HG03558 (cell line): ENCODE measurements around the gene PARP12.

Experiments used
- ATAC-seq: cut with Tn5 transposase; IDR thresholded peaks from one replicate; pipeline ENCODE4 v1.9.1; 2021; ENCODE audit warnings: moderate number of reproducible peaks; ENCODE audit not compliant: unreplicated experiment; ENCODE audit errors: extremely low read depth

PARP12 gene

GRCh38 chr7:140060243-140060630 is 2.5 kb downstream of the PARP12 start:
- ATAC-seq, result no peak

- no peak for ATAC-seq
Measured at GRCh38 chr7:140059273-140060242, 3.2 kb downstream of the PARP12 start.

- no peak for ATAC-seq
Measured at GRCh38 chr7:140058517-140058916, 4.2 kb downstream of the PARP12 start.

DNA sequence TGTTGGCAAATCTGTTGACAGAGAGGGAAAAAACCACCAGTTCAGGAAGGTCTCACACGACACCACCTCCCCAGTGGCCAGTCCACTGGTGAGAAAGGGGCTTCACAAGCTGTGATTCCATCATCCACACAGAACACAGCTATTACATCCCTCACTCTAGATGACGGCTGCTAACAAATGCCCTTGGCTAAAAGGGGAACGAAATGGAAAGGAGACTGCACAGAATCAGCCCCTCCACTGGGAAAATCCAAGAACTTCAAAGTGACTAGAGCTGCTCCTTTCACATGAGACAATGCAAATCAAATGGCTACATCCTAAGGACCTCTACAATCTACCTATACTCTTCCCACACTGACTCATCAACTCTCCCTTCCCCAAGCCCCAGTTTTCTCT is 5.6 kb downstream of the PARP12 start:
- ATAC-seq, result no peak

GRCh38 chr7:140056431-140057142 is 6.2 kb downstream of the PARP12 start:
- ATAC-seq, result no peak

GRCh38 chr7:140055833-140056232 is 6.9 kb downstream of the PARP12 start:
- no peak for ATAC-seq

DNA sequence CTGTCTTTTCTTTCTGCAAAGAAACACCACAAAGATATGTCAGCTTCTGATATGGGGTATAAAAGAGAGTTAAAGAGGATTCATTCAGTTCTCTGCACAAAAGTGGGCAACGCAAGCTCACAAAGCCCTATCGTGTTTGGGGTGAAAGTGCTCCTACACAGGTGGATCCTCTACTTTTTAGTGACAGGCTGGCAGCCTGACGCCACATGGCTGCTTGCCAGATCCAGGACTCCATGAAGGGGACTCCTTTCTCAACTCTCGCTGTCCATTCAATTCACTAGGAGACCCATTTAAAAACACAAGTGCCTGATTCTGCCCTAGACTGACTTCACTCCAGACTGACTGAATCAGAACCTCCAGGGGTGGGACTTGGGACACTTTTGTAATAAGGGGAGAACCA is 8.0 kb downstream of the PARP12 start:
- no peak for ATAC-seq

GRCh38 chr7:140053812-140054539 is 8.8 kb downstream of the PARP12 start:
- ATAC-seq, result peak; percentile 89

- no peak for ATAC-seq
Measured at GRCh38 chr7:140051820-140052219, 10.9 kb downstream of the PARP12 start.

DNA sequence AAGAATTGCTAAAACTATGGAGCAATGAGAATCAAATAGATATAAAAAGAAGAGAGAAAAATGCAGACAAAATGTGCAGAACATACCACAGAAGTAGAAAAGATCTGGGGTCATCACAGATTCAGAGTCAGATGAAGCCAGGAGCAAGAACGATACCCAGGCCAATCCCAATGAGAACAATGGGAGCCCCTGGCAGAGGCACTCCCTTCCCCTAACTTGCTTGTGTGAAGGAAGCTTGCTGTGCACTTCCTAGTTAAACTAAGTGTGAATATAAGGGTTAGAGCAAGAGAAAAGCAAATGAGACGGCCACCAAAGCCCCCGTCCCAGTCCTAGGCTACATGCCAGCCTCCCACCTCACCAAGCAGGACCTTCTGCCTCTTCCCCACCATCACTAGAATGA is 12.7 kb downstream of the PARP12 start:
- no peak for ATAC-seq

DNA sequence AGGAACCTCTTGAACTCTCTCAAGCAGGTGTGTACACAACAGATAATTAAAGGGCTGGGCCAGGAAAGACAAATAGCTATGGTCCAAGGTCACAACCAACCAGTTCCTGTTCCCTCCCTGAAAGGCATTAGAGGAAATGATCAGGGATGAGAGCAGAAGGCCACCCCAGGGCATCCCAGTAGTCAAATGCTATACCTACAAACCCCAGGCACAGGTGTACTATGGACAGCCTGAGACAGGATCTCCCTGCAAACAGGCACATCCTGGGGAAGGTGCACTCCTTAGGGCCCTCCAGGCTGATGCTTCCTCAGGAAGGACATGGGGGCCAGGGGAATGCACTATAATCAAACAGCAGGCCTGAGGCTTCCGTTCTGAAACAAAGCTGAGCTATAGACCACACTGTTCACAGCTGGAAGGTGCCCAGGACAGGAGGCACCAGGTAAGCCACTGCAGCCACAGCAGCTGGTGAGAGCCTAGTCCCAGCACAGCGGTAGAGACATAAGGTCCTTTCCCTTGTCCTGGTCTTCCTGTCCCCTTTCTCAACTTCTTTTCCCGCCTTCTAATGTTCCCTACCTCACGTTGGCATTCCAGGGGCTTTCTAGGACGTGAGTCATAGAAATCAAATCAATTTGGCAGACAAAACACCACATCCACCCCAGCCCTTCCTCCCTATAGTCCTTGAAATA is 13.3 kb downstream of the PARP12 start:
- ATAC-seq, result no peak

GRCh38 chr7:140048989-140049338 is 13.8 kb downstream of the PARP12 start:
- ATAC-seq, result no peak

- no peak for ATAC-seq
Measured at GRCh38 chr7:140048138-140048537, 14.6 kb downstream of the PARP12 start.

- ATAC-seq, result no peak
Measured at GRCh38 chr7:140047197-140047596, 15.6 kb downstream of the PARP12 start.

DNA sequence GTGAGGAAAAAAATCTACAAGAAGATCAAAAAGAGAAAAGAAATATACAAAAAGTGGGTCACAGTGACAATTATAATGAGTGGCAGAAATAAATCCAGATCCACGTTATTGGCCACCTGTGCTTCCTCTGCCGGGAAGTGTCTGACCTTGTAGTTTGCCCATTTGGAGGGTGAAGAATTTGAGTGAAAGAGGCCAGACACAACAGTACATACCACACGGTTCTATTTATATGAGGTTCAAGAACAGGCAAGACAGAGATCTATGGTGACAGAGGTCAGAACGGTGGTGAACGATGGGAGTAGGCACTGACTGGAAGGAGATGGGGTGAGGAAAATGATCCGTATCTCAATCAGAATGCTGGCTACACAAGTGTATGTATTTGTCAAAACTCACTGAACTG is 17.1 kb downstream of the PARP12 start:
- no peak for ATAC-seq

GRCh38 chr7:140044251-140044650 is 18.5 kb downstream of the PARP12 start:
- no peak for ATAC-seq

DNA sequence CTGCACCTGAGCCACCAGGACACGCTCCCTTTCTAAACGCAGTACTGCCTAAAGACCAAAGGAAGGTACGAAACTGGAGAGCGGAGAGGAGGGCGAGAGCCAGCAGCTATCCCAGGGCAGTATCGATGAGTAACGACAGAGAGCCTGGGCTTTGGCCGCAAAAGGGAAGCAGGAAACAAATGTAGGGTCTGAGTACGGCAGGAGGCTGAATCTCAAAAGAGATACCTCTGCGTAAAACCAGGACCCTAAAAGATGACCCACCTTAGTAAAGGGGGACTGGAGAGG is 20.4 kb downstream of the PARP12 start:
- ATAC-seq, result no peak

DNA sequence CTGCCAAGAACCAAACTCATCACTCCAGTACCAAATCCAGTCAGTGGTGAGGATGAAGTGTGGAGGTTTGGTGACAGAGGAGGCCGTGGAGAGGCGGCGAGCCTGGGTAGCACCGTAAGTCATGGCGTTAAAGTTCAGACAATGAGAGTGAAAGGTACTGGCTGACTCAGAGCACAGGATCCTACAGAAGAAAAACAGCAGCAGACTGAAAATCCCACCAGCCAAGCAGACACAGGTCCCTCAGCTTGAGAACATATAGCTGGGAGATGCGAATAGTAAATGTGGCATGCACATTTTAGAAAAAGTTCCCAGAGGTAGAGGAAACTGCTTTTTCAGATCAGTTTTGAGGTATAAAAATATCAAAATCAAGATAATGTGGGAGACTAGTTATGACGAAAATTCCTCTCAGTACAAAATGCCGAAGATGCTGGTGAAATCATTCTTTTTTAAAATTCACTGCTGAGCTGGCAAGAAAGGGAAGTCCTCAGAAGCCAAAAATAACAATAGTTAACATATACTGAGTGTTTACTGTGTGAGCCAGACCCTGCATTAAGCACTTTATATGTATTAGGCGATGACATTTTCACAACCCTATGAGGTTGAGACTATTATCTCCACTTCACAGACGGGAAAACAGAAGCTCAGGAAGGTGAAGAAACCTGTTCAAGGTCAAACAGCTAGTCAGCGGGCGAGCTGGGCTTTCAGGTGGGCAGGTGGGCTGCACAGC is 20.9 kb downstream of the PARP12 start:
- ATAC-seq, result no peak

- ATAC-seq, result no peak
Measured at GRCh38 chr7:140039896-140040295, 22.9 kb downstream of the PARP12 start.

GRCh38 chr7:140039066-140039465 is 23.7 kb downstream of the PARP12 start:
- no peak for ATAC-seq
